PFSK-1 (cell line): ENCODE data around the gene TTC9.

Experiments
- FOXP2 ChIP-seq: optimal IDR thresholded peaks from 2 replicates; pipeline ENCODE3; 2011; ENCODE audit warnings: borderline replicate concordance, control low read depth, inconsistent platforms; ENCODE audit not compliant: insufficient read depth; ENCODE audit errors: extremely low read length, extremely low read depth
- POLR2AphosphoS5 ChIP-seq: IDR thresholded peaks from 2 replicates; pipeline ENCODE4 v1.6.1; 2012; ENCODE audit warnings: low read depth, mild to moderate bottlenecking, control low read depth, low read length, moderate library complexity
- TF ChIP-seq, protein P1 (sequence below), 2 experiments: IDR thresholded peaks; 2 replicates each; pipeline versions ENCODE4 v1.6.1 to v1.8.0; 2011 to 2012; ENCODE audit warnings: low read depth in 2 of 2, low read length in 2 of 2, control low read depth in 1 of 2, inconsistent platforms in 1 of 2, mild to moderate bottlenecking in 1 of 2, moderate library complexity in 1 of 2; ENCODE audit not compliant: insufficient read depth in 1 of 2

GRCh38 chr14:70641548-70642302 is at the start of gene TTC9:
- no peak for TF ChIP-seq POLR2AphosphoS5
- TF ChIP-seq, protein P1, sequence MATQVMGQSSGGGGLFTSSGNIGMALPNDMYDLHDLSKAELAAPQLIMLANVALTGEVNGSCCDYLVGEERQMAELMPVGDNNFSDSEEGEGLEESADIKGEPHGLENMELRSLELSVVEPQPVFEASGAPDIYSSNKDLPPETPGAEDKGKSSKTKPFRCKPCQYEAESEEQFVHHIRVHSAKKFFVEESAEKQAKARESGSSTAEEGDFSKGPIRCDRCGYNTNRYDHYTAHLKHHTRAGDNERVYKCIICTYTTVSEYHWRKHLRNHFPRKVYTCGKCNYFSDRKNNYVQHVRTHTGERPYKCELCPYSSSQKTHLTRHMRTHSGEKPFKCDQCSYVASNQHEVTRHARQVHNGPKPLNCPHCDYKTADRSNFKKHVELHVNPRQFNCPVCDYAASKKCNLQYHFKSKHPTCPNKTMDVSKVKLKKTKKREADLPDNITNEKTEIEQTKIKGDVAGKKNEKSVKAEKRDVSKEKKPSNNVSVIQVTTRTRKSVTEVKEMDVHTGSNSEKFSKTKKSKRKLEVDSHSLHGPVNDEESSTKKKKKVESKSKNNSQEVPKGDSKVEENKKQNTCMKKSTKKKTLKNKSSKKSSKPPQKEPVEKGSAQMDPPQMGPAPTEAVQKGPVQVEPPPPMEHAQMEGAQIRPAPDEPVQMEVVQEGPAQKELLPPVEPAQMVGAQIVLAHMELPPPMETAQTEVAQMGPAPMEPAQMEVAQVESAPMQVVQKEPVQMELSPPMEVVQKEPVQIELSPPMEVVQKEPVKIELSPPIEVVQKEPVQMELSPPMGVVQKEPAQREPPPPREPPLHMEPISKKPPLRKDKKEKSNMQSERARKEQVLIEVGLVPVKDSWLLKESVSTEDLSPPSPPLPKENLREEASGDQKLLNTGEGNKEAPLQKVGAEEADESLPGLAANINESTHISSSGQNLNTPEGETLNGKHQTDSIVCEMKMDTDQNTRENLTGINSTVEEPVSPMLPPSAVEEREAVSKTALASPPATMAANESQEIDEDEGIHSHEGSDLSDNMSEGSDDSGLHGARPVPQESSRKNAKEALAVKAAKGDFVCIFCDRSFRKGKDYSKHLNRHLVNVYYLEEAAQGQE (IDR thresholded peaks at IDR 0.05; ENCODE audit: insufficient read depth in 1 of 2, low read depth in 2 of 2, low read length in 2 of 2), result no peak
- no peak for TF ChIP-seq FOXP2
